Upper lobe of left lung (tissue), 4 donors: Measurements from ENCODE around the gene SLC26A11.

Source experiments
- CTCF ChIP-seq, 6 experiments: fragments of 450-650 bp in 4 of 6; fragments of 200-600 bp in 2 of 6; sonication (generic) in 2 of 6; IDR thresholded peaks; one replicate each; pipeline ENCODE4 v1.5.1; 2016 to 2019; ENCODE audit warnings: antibody characterized with exemption in 6 of 6
- EP300 ChIP-seq, 4 donors: sonication (generic); formaldehyde crosslinking; IDR thresholded peaks; one replicate each; pipeline ENCODE4 v1.5.1; 2017; ENCODE audit warnings: antibody characterized with exemption in 4 of 4, control low read depth in 2 of 4
- POLR2A ChIP-seq, 4 donors: fragments of 450-650 bp; IDR thresholded peaks; one replicate each; pipeline ENCODE4 v1.5.1; 2016 to 2017; ENCODE audit warnings: antibody characterized with exemption in 4 of 4, mild to moderate bottlenecking in 2 of 4

- TF ChIP-seq CTCF (IDR thresholded peaks at IDR 0.05) (no peak), POLR2A (IDR thresholded peaks at IDR 0.05) (peak in 1 of 4 donors; percentile 45), EP300 (IDR thresholded peaks at IDR 0.05) (peak; percentile 98 to 100 (median 98))
Observed at GRCh38 chr17:80254396-80255251, 34.4 kb downstream of the SLC26A11 start.
